K562 (cell line): Measurements from ENCODE around the gene FCSK. TPM values are rescaled to one million over a fixed set of nuclear protein-coding genes. Genes with fewer than 3 reads are reported as not detected.
A peak's percentile ranks its signal among the peaks of the same experiment; 100 is the strongest.

Experiments
- CBX5 ChIP-seq: IDR thresholded peaks from 2 replicates; pipeline ENCODE4 v1.6.1; 2014; ENCODE audit warnings: low read depth, borderline replicate concordance
- DPF2 ChIP-seq: fragments of 450-650 bp; IDR thresholded peaks from 2 replicates; pipeline ENCODE4 v1.6.1; 2016
- FIP1L1 ChIP-seq: fragments of 200-400 bp; formaldehyde crosslinking; IDR thresholded peaks from 2 replicates; pipeline ENCODE4 v1.6.1; 2018; ENCODE audit warnings: mild to moderate bottlenecking, low read depth, low read length; ENCODE audit not compliant: poor library complexity, severe bottlenecking
- GATAD2A ChIP-seq: fragments of 450-650 bp; IDR thresholded peaks from 2 replicates; pipeline ENCODE4 v1.6.1; 2017
- HNRNPH1 ChIP-seq: fragments of 200-400 bp; formaldehyde crosslinking; optimal IDR thresholded peaks from 2 replicates; pipeline ENCODE3; 2017; ENCODE audit warnings: low read depth, mild to moderate bottlenecking, low read length, moderate library complexity
- HNRNPK ChIP-seq: fragments of 200-400 bp; formaldehyde crosslinking; IDR thresholded peaks from one replicate; pipeline ENCODE4 v1.6.1; 2018; ENCODE audit warnings: mild to moderate bottlenecking, low read depth, low read length; ENCODE audit not compliant: poor library complexity, severe bottlenecking
- NFYB ChIP-seq: IDR thresholded peaks from 2 replicates; pipeline ENCODE4 v1.6.1; 2011; ENCODE audit warnings: mild to moderate bottlenecking, moderate library complexity; ENCODE audit not compliant: insufficient read length; ENCODE audit errors: extremely low read depth
- NR2C2 ChIP-seq, 2 experiments: fragments of 200-800 bp in 1 of 2; sonication (Bioruptor generic) in 1 of 2; sonication (generic) in 1 of 2; formaldehyde crosslinking in 1 of 2; IDR thresholded peaks; 2 replicates each; pipeline versions ENCODE4 v1.6.1 to v1.8.0; 2016 to 2022; ENCODE audit warnings: mild to moderate bottlenecking in 1 of 2, missing compliant biosample characterization in 1 of 2, missing genetic modification characterization in 1 of 2, missing genetic modification reagents in 1 of 2
- PHF20 ChIP-seq: fragments of 450-650 bp; IDR thresholded peaks from 2 replicates; pipeline ENCODE4 v1.6.1; 2018; ENCODE audit not compliant: partially characterized antibody
- PYGO2 ChIP-seq: fragments of 450-650 bp; IDR thresholded peaks from 2 replicates; pipeline ENCODE4 v1.6.1; 2016; ENCODE audit warnings: mild to moderate bottlenecking, missing genetic modification characterization, moderate library complexity, missing compliant biosample characterization
- SAFB ChIP-seq: fragments of 200-400 bp; formaldehyde crosslinking; IDR thresholded peaks from 2 replicates; pipeline ENCODE4 v1.6.1; 2017; ENCODE audit warnings: low read depth, low read length, borderline replicate concordance
- SIX5 ChIP-seq, 2 experiments: IDR thresholded peaks; 2 replicates each; pipeline ENCODE4 v1.6.1; 2011; ENCODE audit warnings: low read length in 2 of 2, borderline replicate concordance in 1 of 2, low read depth in 1 of 2, mild to moderate bottlenecking in 1 of 2, moderate library complexity in 1 of 2; ENCODE audit not compliant: insufficient read depth in 1 of 2
- TBL1XR1 ChIP-seq, 2 experiments: IDR thresholded peaks; 2 replicates each; pipeline ENCODE4 v1.6.1; 2012; ENCODE audit warnings: improper control_type of control experiment in 2 of 2, low read length in 2 of 2, mild to moderate bottlenecking in 1 of 2
- polyA plus RNA-seq, 8 experiments: library from polyadenylated mRNA; depleted of rRNA in 4 of 8; stranded (reverse) in 5 of 8; unstranded in 3 of 8; fragments of >200 nt; fragmentation: Nextera tagmentation in 2 of 8; fragmentation: Illumina TruSeq in 1 of 8; extraction: Ambion mirVana in 2 of 8; extraction: Trizol in 1 of 8; gene quantifications; 2 replicates each; pipeline versions ENCODE4 v1.2.1 to v1.2.3, GENCODE V29; 2011 to 2014; ENCODE audit warnings: inconsistent platforms in 1 of 8, missing spikeins in 1 of 8
- total RNA-seq, 7 experiments: library from RNA; depleted of rRNA in 6 of 7; stranded (reverse); fragments of >200 nt in 6 of 7; fragmentation: Illumina TruSeq in 2 of 7; extraction: Trizol in 2 of 7; gene quantifications; 2 replicates each; pipeline versions ENCODE4 v1.2.1 to v1.2.3, GENCODE V29; 2011 to 2021; ENCODE audit warnings: low replicate concordance in 1 of 7
- TF ChIP-seq, protein P1 (sequence below): fragments of 450-650 bp; IDR thresholded peaks from 2 replicates; pipeline ENCODE4 v1.6.1; 2016; ENCODE audit warnings: mild to moderate bottlenecking, moderate library complexity
- TF ChIP-seq, protein P2 (sequence below): sonication (generic); formaldehyde crosslinking; IDR thresholded peaks from 2 replicates; pipeline ENCODE4 v1.8.0; 2022; ENCODE audit warnings: mild to moderate bottlenecking, missing genetic modification reagents

Gene FCSK
- total and polyA plus RNA-seq, 9 of the 15 experiments (the other 6 are each of a cell fraction or from before 2014, with no cell fraction given), result 0.92 to 18.6 (median 8.3) TPM

DNA sequence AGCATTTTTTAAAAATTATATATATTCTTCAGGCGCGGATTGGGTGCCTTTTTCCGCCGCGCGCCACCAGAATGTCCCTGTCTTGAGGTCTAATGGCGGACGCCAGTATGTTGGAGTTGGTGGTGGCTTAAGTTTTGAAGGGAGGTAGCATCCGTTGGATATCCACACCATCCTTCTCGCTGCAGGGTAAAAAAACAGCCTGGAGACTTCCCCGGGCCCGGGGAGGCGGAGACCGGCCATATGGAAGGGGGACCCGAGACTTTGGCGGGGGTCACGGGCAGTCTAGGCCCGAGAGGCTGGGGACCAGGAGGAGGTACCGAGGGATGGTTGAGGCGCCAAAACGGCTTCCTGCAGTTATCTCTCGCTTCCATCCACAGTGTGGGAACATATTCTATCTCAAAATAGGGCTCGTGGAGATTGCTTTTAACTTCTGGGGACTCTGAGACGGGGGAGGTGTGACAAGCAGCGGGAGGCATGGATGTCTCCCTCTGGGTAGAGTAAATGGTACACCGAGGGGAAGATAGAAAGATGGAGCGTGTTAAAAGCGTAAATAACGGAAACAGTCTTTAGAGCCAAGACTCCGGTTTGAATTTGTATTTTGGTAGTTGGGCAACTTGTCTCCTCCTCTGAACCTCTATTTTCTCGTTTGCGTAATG is 69.5 kb downstream of the FCSK start, which contains the start of gene SF3B3 (continued):
- TF ChIP-seq, protein P1, sequence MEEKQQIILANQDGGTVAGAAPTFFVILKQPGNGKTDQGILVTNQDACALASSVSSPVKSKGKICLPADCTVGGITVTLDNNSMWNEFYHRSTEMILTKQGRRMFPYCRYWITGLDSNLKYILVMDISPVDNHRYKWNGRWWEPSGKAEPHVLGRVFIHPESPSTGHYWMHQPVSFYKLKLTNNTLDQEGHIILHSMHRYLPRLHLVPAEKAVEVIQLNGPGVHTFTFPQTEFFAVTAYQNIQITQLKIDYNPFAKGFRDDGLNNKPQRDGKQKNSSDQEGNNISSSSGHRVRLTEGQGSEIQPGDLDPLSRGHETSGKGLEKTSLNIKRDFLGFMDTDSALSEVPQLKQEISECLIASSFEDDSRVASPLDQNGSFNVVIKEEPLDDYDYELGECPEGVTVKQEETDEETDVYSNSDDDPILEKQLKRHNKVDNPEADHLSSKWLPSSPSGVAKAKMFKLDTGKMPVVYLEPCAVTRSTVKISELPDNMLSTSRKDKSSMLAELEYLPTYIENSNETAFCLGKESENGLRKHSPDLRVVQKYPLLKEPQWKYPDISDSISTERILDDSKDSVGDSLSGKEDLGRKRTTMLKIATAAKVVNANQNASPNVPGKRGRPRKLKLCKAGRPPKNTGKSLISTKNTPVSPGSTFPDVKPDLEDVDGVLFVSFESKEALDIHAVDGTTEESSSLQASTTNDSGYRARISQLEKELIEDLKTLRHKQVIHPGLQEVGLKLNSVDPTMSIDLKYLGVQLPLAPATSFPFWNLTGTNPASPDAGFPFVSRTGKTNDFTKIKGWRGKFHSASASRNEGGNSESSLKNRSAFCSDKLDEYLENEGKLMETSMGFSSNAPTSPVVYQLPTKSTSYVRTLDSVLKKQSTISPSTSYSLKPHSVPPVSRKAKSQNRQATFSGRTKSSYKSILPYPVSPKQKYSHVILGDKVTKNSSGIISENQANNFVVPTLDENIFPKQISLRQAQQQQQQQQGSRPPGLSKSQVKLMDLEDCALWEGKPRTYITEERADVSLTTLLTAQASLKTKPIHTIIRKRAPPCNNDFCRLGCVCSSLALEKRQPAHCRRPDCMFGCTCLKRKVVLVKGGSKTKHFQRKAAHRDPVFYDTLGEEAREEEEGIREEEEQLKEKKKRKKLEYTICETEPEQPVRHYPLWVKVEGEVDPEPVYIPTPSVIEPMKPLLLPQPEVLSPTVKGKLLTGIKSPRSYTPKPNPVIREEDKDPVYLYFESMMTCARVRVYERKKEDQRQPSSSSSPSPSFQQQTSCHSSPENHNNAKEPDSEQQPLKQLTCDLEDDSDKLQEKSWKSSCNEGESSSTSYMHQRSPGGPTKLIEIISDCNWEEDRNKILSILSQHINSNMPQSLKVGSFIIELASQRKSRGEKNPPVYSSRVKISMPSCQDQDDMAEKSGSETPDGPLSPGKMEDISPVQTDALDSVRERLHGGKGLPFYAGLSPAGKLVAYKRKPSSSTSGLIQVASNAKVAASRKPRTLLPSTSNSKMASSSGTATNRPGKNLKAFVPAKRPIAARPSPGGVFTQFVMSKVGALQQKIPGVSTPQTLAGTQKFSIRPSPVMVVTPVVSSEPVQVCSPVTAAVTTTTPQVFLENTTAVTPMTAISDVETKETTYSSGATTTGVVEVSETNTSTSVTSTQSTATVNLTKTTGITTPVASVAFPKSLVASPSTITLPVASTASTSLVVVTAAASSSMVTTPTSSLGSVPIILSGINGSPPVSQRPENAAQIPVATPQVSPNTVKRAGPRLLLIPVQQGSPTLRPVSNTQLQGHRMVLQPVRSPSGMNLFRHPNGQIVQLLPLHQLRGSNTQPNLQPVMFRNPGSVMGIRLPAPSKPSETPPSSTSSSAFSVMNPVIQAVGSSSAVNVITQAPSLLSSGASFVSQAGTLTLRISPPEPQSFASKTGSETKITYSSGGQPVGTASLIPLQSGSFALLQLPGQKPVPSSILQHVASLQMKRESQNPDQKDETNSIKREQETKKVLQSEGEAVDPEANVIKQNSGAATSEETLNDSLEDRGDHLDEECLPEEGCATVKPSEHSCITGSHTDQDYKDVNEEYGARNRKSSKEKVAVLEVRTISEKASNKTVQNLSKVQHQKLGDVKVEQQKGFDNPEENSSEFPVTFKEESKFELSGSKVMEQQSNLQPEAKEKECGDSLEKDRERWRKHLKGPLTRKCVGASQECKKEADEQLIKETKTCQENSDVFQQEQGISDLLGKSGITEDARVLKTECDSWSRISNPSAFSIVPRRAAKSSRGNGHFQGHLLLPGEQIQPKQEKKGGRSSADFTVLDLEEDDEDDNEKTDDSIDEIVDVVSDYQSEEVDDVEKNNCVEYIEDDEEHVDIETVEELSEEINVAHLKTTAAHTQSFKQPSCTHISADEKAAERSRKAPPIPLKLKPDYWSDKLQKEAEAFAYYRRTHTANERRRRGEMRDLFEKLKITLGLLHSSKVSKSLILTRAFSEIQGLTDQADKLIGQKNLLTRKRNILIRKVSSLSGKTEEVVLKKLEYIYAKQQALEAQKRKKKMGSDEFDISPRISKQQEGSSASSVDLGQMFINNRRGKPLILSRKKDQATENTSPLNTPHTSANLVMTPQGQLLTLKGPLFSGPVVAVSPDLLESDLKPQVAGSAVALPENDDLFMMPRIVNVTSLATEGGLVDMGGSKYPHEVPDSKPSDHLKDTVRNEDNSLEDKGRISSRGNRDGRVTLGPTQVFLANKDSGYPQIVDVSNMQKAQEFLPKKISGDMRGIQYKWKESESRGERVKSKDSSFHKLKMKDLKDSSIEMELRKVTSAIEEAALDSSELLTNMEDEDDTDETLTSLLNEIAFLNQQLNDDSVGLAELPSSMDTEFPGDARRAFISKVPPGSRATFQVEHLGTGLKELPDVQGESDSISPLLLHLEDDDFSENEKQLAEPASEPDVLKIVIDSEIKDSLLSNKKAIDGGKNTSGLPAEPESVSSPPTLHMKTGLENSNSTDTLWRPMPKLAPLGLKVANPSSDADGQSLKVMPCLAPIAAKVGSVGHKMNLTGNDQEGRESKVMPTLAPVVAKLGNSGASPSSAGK, result peak; percentile 54; the same call in 1 of the 2 replicates
- TF ChIP-seq FIP1L1, result no peak
- no peak for TF ChIP-seq SIX5 (IDR thresholded peaks at IDR 0.05; ENCODE audit: borderline replicate concordance in 1 of 2, insufficient read depth in 1 of 2, low read depth in 1 of 2, low read length in 2 of 2)
- no peak for TF ChIP-seq NR2C2 (CRISPR knock-in tag; IDR thresholded peaks at IDR 0.05)
- TF ChIP-seq NR2C2 (tag; IDR thresholded peaks at IDR 0.05), result peak; percentile 72
- TF ChIP-seq TBL1XR1 (IDR thresholded peaks at IDR 0.05; ENCODE audit: low read length in 2 of 2), result no peak
- no peak for TF ChIP-seq DPF2
- TF ChIP-seq NFYB, result no peak
- no peak for TF ChIP-seq HNRNPH1
- no peak for TF ChIP-seq GATAD2A
- TF ChIP-seq, protein P2, sequence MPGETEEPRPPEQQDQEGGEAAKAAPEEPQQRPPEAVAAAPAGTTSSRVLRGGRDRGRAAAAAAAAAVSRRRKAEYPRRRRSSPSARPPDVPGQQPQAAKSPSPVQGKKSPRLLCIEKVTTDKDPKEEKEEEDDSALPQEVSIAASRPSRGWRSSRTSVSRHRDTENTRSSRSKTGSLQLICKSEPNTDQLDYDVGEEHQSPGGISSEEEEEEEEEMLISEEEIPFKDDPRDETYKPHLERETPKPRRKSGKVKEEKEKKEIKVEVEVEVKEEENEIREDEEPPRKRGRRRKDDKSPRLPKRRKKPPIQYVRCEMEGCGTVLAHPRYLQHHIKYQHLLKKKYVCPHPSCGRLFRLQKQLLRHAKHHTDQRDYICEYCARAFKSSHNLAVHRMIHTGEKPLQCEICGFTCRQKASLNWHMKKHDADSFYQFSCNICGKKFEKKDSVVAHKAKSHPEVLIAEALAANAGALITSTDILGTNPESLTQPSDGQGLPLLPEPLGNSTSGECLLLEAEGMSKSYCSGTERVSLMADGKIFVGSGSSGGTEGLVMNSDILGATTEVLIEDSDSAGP, result 0 out of 2 replicates have a peak, but pooled peaks have one; percentile 31
- no peak for TF ChIP-seq CBX5
- TF ChIP-seq PYGO2 (tag), result no peak
- TF ChIP-seq SAFB, result no peak
- peak; percentile 79 for TF ChIP-seq PHF20
- no peak for TF ChIP-seq HNRNPK
